Measurements from ENCODE around the gene AKAP12. TPM values are rescaled to one million over a fixed set of nuclear protein-coding genes. Genes with fewer than 3 reads are reported as not detected.

AKAP12 gene
- total RNA-seq, 1 donor from 2014 or later: 736 TPM

DNA sequence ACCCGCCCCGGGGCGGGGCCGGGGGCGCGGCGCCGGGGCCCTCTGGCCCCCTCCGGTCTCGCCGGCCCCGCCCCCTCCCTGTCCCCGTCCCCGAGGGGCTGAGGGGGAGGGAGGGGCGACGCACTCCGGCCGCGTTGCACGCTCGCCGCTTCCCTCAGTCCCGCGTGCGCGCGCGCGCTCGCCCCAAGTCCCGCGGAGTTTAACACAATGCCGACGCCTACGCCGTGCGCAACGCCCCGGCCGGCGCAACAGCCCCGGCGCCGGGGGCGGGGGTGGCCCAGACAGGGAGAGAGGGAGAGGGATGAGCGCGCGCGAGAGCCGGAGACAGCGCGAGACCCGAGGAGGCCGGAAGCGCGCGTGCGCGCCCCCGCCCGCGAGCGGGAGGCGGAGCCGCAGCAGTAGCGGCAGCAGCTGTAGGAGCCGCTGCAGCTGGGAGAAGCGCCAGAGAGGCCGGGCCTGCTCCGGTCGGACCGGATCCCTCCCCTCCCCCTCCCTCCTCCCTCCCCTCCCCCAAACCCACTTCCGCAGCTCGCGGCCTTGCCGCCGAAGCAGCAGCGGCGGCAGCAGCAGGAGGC lies 150.6 kb downstream of the AKAP12 start:
- H3K4me3 Mint-ChIP-seq: peak overlapping the region; percentile 60
- H3K27me3 Mint-ChIP-seq (ENCODE audit: low read depth): no peaks in the 10 kb centered on the region
- TF ChIP-seq, protein P1, sequence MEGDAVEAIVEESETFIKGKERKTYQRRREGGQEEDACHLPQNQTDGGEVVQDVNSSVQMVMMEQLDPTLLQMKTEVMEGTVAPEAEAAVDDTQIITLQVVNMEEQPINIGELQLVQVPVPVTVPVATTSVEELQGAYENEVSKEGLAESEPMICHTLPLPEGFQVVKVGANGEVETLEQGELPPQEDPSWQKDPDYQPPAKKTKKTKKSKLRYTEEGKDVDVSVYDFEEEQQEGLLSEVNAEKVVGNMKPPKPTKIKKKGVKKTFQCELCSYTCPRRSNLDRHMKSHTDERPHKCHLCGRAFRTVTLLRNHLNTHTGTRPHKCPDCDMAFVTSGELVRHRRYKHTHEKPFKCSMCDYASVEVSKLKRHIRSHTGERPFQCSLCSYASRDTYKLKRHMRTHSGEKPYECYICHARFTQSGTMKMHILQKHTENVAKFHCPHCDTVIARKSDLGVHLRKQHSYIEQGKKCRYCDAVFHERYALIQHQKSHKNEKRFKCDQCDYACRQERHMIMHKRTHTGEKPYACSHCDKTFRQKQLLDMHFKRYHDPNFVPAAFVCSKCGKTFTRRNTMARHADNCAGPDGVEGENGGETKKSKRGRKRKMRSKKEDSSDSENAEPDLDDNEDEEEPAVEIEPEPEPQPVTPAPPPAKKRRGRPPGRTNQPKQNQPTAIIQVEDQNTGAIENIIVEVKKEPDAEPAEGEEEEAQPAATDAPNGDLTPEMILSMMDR (IDR thresholded peaks at IDR 0.05; ENCODE audit: unreplicated experiment): no peak
- H3K27ac Mint-ChIP-seq: peak overlapping the region; percentile 64
- H3K4me1 Mint-ChIP-seq: peaks cover 48% of the 10 kb centered on the region
- H3K36me3 Mint-ChIP-seq: peaks cover 1% of the 10 kb centered on the region
- DNase-seq (ENCODE audit: low spot score in 2 of 2, unreplicated experiment in 2 of 2): peak; percentile 96 to 97
- H3K9me3 Mint-ChIP-seq: no peaks in the 10 kb centered on the region

DNA sequence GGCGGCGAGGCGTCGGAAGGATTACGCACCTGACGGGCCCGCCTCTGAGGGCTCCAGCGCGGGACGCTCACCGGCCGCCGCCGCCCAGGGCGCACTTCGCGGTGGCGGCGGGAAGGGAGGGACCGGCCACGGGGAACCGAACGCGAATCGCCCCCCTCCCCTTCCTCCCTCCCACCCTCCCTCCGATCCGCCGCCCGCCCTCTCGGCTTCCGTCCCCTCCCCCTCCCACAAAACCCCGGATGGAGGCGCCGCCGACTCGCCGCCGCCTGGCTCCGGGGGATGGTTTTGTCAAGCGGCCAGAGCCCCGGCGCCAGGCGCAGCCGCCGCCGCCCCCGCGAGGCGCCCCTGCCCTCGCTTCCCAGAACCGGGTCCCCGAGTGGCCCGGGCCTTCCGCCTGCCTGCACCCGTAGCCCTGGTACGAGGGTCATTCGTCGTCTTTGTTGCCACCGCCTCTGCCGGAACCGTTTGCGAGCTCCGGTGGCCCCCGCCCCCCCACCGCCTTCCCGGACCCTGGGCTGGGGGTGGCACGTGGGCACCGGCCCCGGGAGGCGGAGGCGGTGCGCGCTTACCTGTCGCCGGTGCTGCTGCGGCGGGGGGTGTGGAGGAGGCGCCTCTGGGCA lies 151.2 kb downstream of the AKAP12 start:
- TF ChIP-seq, protein P1 (IDR thresholded peaks at IDR 0.05; ENCODE audit: unreplicated experiment): no peak
- Mint-ChIP-seq H3K4me3 (peak overlapping the region; percentile 88), H3K27ac (peak overlapping the region; percentile 98), H3K36me3 (peaks cover 1% of the 10 kb centered on the region), H3K4me1 (peaks cover 50% of the 10 kb centered on the region), H3K9me3 (no peaks in the 10 kb centered on the region), H3K27me3 (ENCODE audit: low read depth) (no peaks in the 10 kb centered on the region)
- peak; percentile 62 to 80 for DNase-seq (ENCODE audit: low spot score in 2 of 2, unreplicated experiment in 2 of 2)

DNA sequence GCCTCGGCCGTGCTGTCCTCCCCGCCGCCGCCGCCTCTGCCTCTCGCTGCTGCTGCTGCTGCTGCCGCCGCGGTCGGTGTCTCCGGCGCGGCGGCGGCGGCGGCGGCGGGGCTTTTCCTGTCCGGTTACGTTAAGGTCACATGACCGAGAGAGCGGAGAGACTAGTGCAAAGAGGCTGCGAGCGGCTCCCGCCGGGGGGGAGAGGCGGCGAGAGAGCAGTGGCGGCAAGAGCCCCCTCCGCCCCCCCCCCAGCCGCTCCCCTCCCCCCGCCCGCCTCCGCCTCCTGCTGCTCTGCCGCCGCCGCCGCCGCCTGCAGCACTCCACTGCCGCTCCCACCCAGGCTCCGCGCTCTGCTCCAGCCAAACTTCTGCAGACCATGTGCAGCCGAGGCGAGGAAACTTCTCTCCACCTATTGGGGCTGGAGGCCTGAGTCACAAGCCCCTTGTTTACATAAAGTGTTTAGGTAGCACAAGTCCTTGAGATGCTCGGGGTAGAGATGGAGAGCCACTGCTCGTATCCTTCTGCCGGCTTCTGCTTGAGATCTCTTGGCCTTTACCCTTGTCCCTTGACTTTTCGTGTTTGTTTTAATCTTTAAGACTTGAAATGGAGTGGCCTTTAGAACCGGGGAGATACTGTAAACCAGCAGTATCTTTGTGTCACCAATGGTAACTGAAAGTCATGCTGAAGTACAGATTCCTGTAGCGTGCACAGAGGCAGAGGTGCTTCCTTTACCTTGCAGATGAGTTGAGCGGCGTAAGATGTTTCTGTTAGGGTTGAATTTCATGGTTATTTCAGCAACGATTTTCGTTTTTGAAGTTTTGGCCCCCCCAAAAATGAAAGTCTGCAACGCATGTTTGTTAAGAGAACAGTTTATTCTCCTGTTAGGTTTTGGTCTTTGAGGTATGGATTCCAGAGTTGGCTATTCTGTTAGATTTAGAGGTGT lies 152.0 kb downstream of the AKAP12 start, which contains the start of gene ZBTB2:
TSS of gene ZBTB2 (minus strand) at position 89 of the 943 bp plus-strand sequence. CDS start 17,922 bp downstream, outside the sequence.
- H3K9me3 Mint-ChIP-seq: no peaks in the 10 kb centered on the region
- TF ChIP-seq, protein P1 (IDR thresholded peaks at IDR 0.05; ENCODE audit: unreplicated experiment): no peak
- H3K36me3 Mint-ChIP-seq: peaks cover 4% of the 10 kb centered on the region
- H3K4me3 Mint-ChIP-seq: peak within 1 kb of the TSS; percentile 88
- H3K27ac Mint-ChIP-seq: peak within 1 kb of the TSS; percentile 98
- peak; percentile 56 to 68 for DNase-seq (ENCODE audit: low spot score in 2 of 2, unreplicated experiment in 2 of 2)
- no peaks in the 10 kb centered on the region for H3K27me3 Mint-ChIP-seq (ENCODE audit: low read depth)
- H3K4me1 Mint-ChIP-seq: peaks cover 56% of the 10 kb centered on the region

DNA sequence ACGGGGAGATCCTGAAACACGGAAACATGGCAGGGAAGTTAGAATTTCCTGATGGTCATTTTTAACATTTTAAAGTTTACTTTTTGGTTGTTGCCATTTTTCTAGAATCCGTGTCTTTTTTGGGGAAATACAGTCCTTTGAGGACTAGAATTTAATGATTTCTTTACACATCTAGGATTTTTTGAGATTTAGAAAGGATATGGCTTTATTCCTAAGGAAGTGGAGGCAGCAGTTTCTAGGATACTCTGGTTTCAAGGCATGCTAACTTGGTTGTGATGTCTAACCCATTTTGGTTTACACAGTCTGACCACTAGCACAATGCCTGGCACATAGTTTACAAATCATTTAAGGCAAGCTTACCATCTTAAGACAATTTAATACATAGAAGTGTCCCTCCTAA lies 152.7 kb downstream of the AKAP12 start:
- Mint-ChIP-seq H3K4me3 (peak overlapping the region; percentile 88), H3K4me1 (peaks cover 52% of the 10 kb centered on the region), H3K9me3 (no peaks in the 10 kb centered on the region), H3K27me3 (ENCODE audit: low read depth) (no peaks in the 10 kb centered on the region), H3K36me3 (peaks cover 6% of the 10 kb centered on the region), H3K27ac (peak overlapping the region; percentile 98)
- TF ChIP-seq, protein P1 (IDR thresholded peaks at IDR 0.05; ENCODE audit: unreplicated experiment): no peak
- DNase-seq (ENCODE audit: low spot score in 2 of 2, unreplicated experiment in 2 of 2): no peak

DNA sequence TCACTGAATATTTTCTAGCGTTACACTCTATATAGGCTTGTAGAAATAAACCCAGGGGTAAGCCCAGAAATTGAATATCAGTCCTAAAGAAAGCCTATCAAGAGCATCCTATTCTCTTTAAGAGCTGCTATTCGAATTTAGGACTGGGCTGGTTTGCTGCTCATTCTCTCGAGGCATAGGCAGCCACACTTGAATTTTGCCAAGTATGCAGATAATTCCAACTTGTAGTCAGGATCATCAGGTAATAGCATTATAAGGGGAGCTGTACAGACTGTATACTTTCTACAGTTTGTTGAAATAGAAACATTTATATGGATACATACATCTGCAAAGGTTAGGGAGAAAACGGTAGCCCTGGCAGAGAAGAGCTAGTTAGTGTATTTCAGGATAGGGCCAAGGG lies 153.6 kb downstream of the AKAP12 start:
- DNase-seq (ENCODE audit: low spot score in 2 of 2, unreplicated experiment in 2 of 2): no peak
- peaks cover 10% of the 10 kb centered on the region for H3K36me3 Mint-ChIP-seq
- peaks cover 49% of the 10 kb centered on the region for H3K4me1 Mint-ChIP-seq
- H3K27ac Mint-ChIP-seq: peak overlapping the region; percentile 54
- no peaks in the 10 kb centered on the region for H3K27me3 Mint-ChIP-seq (ENCODE audit: low read depth)
- TF ChIP-seq, protein P1 (IDR thresholded peaks at IDR 0.05; ENCODE audit: unreplicated experiment): no peak
- peak overlapping the region; percentile 88 for H3K4me3 Mint-ChIP-seq
- H3K9me3 Mint-ChIP-seq: no peaks in the 10 kb centered on the region
